Sigmoid colon (tissue), 7 donors: ENCODE measurements around the gene SESN3. TPM values are rescaled to one million over a fixed set of nuclear protein-coding genes. Genes with fewer than 3 reads are reported as not detected.

Source experiments
- DNase-seq: peaks from one replicate; pipeline ENCODE4 v3.0.0-alpha.2; 2019
- H3K27ac ChIP-seq, 4 donors: fragments of 200-600 bp; sonication (generic); one replicate each; pipeline ENCODE4 v1.5.1; 2016 to 2019; ENCODE audit warnings: mild to moderate bottlenecking in 1 of 4
- H3K27me3 ChIP-seq, 3 donors: fragments of 200-600 bp; sonication (generic); one replicate each; pipeline ENCODE4 v1.5.1; 2019; ENCODE audit warnings: mild to moderate bottlenecking in 1 of 3
- H3K36me3 ChIP-seq, 4 donors: fragments of 200-600 bp; sonication (generic); one replicate each; pipeline ENCODE4 v1.5.1; 2016 to 2019
- H3K4me1 ChIP-seq, 4 donors: fragments of 200-600 bp; sonication (generic); one replicate each; pipeline ENCODE4 v1.5.1; 2017 to 2019
- H3K4me3 ChIP-seq, 4 donors: fragments of 200-600 bp; sonication (generic); one replicate each; pipeline ENCODE4 v1.5.1; 2017 to 2019; ENCODE audit warnings: mild to moderate bottlenecking in 2 of 4, moderate library complexity in 1 of 4
- H3K9me3 ChIP-seq, 4 donors: fragments of 200-600 bp in 3 of 4; sonication (generic) in 3 of 4; one replicate each; pipeline versions ENCODE4 v1.5.1 to v1.6.1; 2013 to 2019
- EP300 ChIP-seq, 4 donors: sonication (generic); formaldehyde crosslinking; IDR thresholded peaks; one replicate each; pipeline ENCODE4 v1.6.1; 2017; ENCODE audit warnings: antibody characterized with exemption in 4 of 4
- POLR2A ChIP-seq, 2 donors: fragments of 450-650 bp; IDR thresholded peaks; one replicate each; pipeline ENCODE4 v1.6.1; 2016; ENCODE audit warnings: antibody characterized with exemption in 2 of 2, mild to moderate bottlenecking in 2 of 2, moderate library complexity in 2 of 2
- POLR2AphosphoS5 ChIP-seq, 4 donors: sonication (generic); formaldehyde crosslinking; IDR thresholded peaks; one replicate each; pipeline ENCODE4 v1.6.1; 2017; ENCODE audit warnings: antibody characterized with exemption in 4 of 4
- WGBS, 2 donors: extraction: QIAGEN DNeasy Blood & Tissue Kit; methylation state at CpG; one replicate each; pipeline ENCODE4 v1.1.7; 2013; 5-methylcytosine and 5-hydroxymethylcytosine counted together
- intact Hi-C: fragments of 100-400 bp; cut with DNase I; formaldehyde crosslinking; loops from one replicate; pipeline ENCODE4 v1.15.1; 2023
- polyA plus RNA-seq, 3 donors: library from polyadenylated mRNA; stranded (reverse); fragments of 200-250 nt; gene quantifications; one replicate each; pipeline ENCODE4 v1.2.3, GENCODE V29; 2013
- total RNA-seq, 4 donors: library from RNA; depleted of rRNA; stranded (reverse); fragments of >200 nt; gene quantifications; one replicate each; pipeline ENCODE4 v1.1.0, GENCODE V29; 2016
- TF ChIP-seq, protein P1 (sequence below), 4 experiments: fragments of 450-650 bp in 3 of 4; fragments of 200-600 bp in 1 of 4; IDR thresholded peaks; one replicate each; pipeline ENCODE4 v1.5.1; 2016 to 2019; ENCODE audit warnings: antibody characterized with exemption in 4 of 4, mild to moderate bottlenecking in 3 of 4, moderate library complexity in 2 of 4
- donor health status: healthy with polysubstance abuse.
- donor health status: Bipolar disorder and iron deficiency.
- donor health status: healthy.

SESN3 gene
- total and polyA plus RNA-seq, 7 donors, result 2.1 to 20.8 (median 8.7) TPM

DNA sequence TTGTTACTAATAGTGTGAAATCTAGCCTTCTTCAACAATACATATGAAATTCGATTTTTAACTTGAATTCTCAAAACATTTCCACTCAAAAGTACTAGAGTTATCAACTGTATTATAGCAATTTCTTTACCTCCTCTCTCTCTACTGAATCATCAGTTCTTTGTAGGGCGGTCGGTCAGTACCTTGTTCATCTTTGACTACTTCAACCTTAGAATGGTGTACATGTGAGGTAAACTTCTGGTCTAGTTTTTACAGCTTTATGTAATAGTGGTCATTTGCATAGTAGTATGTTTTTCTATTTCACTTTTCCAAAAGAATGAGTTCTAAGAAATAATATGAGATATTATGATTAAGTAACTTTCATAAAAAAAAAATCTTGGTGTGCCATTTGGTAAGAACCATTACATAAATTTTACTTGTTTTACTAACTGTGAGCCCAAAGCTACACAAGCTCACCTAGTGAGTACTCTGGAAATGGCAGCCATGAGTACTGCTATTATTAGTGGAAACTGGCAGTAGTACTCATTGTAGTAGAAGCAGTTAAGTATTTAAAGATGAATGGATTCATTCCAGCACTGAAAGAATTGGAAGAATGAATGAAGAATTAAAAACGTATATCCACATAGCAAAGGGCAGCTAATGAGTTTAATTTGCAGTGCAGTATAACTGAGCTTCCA is 30.1 kb downstream of the SESN3 start:
- no peaks in the 10 kb centered on the region for H3K4me1 ChIP-seq
- intact Hi-C loops, result no loop called here
- H3K36me3 ChIP-seq, result no peaks in the 10 kb centered on the region
- TF ChIP-seq POLR2AphosphoS5 (IDR thresholded peaks at IDR 0.05) (no peak), POLR2A (IDR thresholded peaks at IDR 0.05) (no peak), EP300 (IDR thresholded peaks at IDR 0.05) (no peak)
- TF ChIP-seq, protein P1, sequence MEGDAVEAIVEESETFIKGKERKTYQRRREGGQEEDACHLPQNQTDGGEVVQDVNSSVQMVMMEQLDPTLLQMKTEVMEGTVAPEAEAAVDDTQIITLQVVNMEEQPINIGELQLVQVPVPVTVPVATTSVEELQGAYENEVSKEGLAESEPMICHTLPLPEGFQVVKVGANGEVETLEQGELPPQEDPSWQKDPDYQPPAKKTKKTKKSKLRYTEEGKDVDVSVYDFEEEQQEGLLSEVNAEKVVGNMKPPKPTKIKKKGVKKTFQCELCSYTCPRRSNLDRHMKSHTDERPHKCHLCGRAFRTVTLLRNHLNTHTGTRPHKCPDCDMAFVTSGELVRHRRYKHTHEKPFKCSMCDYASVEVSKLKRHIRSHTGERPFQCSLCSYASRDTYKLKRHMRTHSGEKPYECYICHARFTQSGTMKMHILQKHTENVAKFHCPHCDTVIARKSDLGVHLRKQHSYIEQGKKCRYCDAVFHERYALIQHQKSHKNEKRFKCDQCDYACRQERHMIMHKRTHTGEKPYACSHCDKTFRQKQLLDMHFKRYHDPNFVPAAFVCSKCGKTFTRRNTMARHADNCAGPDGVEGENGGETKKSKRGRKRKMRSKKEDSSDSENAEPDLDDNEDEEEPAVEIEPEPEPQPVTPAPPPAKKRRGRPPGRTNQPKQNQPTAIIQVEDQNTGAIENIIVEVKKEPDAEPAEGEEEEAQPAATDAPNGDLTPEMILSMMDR (IDR thresholded peaks at IDR 0.05), result no peak
- H3K27ac ChIP-seq, result no peak overlapping the region
- H3K9me3 ChIP-seq, result no peaks in the 10 kb centered on the region
- H3K27me3 ChIP-seq, result no peaks in the 10 kb centered on the region
- no peak overlapping the region for H3K4me3 ChIP-seq
- DNase-seq, result no peak
- WGBS, 2 donors, result 92 to 93% methylated on average over 4 of the region's 4 CpGs

DNA sequence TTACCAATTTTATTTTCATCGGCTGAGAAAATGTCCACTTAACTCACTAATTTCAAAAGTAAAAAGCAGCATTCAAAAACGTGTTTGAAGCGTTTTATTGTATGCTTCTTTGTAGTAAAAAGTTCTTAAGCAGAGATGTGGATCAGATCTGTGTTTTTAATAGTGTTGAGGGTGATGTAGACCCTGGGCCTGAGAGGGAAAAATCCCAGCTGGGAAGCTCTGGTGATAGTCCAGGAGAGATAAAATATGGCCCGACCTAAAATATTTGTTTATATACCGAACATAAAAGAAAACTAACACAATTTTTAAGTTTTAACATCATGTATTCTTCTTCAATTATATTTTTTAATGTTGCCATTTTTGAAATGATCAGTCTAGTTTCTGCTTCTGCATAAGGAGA is 35.2 kb downstream of the SESN3 start:
- H3K27me3 ChIP-seq, result no peaks in the 10 kb centered on the region
- H3K4me3 ChIP-seq, result no peak overlapping the region
- no peak for DNase-seq
- no peaks in the 10 kb centered on the region for H3K9me3 ChIP-seq
- intact Hi-C loops, result no loop called here
- H3K36me3 ChIP-seq, result no peaks in the 10 kb centered on the region
- H3K27ac ChIP-seq, result no peak overlapping the region
- TF ChIP-seq POLR2A (IDR thresholded peaks at IDR 0.05) (no peak), POLR2AphosphoS5 (IDR thresholded peaks at IDR 0.05) (no peak), EP300 (IDR thresholded peaks at IDR 0.05) (no peak)
- TF ChIP-seq, protein P1 (IDR thresholded peaks at IDR 0.05), result no peak
- 75 to 84% methylated on average over 5 of the region's 5 CpGs for WGBS, 2 donors
- H3K4me1 ChIP-seq, result no peaks in the 10 kb centered on the region

DNA sequence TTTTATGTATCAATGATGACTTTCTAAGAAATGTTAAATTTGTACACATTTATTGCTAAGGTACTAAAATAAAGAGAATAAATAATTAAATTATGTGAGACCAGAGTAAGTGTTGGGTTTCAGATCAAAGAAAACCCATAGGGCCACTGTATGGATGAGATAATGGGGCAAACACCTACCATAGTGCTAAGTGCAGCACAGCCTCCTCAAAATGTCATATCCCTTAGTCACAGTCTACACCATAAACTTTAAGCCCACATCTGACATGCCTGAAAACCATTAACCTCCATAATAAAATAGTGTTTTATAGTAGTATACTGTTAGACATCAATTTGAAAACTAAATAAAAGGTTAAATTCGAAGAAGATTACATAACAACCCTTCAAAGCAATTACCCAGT is 37.5 kb downstream of the SESN3 start:
- H3K9me3 ChIP-seq, result no peaks in the 10 kb centered on the region
- no peaks in the 10 kb centered on the region for H3K36me3 ChIP-seq
- no peaks in the 10 kb centered on the region for H3K27me3 ChIP-seq
- no peak for DNase-seq
- H3K27ac ChIP-seq, result no peak overlapping the region
- H3K4me1 ChIP-seq, result no peaks in the 10 kb centered on the region
- 46 to 81% methylated on average over 1 of the region's 1 CpG for WGBS, 2 donors
- TF ChIP-seq, protein P1 (IDR thresholded peaks at IDR 0.05), result no peak
- TF ChIP-seq POLR2A (IDR thresholded peaks at IDR 0.05) (no peak), POLR2AphosphoS5 (IDR thresholded peaks at IDR 0.05) (no peak), EP300 (IDR thresholded peaks at IDR 0.05) (no peak)
- intact Hi-C loops, result no loop called here
- H3K4me3 ChIP-seq, result no peak overlapping the region

DNA sequence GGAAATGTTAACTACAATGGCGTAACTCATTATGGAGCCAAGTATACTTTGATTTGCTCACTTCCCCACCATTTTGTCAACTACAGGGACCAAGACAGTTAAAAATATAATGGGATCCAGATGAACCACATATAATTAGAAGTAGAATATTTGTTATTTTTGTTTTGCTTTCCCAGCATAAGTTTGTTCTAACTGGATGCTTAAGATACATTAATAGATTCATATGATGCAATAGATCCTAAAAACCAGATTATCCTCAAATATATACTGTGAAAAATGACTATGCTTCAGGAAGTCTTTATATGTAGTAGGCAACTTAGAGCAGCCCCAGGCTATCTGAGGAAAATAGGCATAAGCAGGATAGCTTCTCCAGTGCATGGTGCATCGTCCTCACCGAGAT is 38.3 kb downstream of the SESN3 start:
- H3K27me3 ChIP-seq, result no peaks in the 10 kb centered on the region
- TF ChIP-seq EP300 (IDR thresholded peaks at IDR 0.05) (no peak), POLR2AphosphoS5 (IDR thresholded peaks at IDR 0.05) (no peak)
- no peak for DNase-seq
- H3K36me3 ChIP-seq, result no peaks in the 10 kb centered on the region
- H3K9me3 ChIP-seq, result no peaks in the 10 kb centered on the region
- H3K4me3 ChIP-seq, result no peak overlapping the region
- intact Hi-C loops, result no loop called here
- no peaks in the 10 kb centered on the region for H3K4me1 ChIP-seq
- H3K27ac ChIP-seq, result no peak overlapping the region
- 74 to 95% methylated on average over 3 of the region's 3 CpGs for WGBS, 2 donors

DNA sequence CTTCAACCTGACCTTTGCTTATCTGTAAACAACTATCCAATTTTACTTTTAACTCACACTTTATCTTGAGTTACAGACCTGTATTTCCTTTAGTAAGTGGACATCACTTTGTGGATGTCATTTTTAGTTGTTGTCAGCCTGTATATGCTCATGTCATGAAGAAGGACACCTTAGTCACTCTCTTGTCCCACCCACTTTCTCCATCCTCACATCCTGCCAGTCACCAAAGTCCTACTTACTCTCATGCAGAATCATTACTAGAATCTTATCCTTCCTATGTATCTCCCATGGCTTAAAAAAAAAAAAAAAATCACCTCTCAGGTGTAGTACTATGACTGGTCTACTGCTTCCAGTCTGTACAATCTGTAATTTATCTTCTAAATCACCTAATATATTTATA is 43.3 kb downstream of the SESN3 start:
- Histone ChIP-seq H3K9me3 (no peaks in the 10 kb centered on the region), H3K36me3 (no peaks in the 10 kb centered on the region), H3K4me1 (no peaks in the 10 kb centered on the region), H3K4me3 (no peak overlapping the region), H3K27me3 (no peaks in the 10 kb centered on the region), H3K27ac (no peak overlapping the region)
- intact Hi-C loops, result no loop called here
- no peak for DNase-seq
- TF ChIP-seq, protein P1 (IDR thresholded peaks at IDR 0.05), result no peak
- TF ChIP-seq POLR2A (IDR thresholded peaks at IDR 0.05), result no peak
- TF ChIP-seq EP300 (IDR thresholded peaks at IDR 0.05), result no peak
- no peak for TF ChIP-seq POLR2AphosphoS5 (IDR thresholded peaks at IDR 0.05)
